Muscle layer of colon (tissue), 2 donors: ENCODE measurements around the gene GRID1.

Experiments
- H3K27ac ChIP-seq: one replicate; pipeline ENCODE4 v1.7.0; 2013; ENCODE audit warnings: low read depth, mild to moderate bottlenecking, low read length, moderate library complexity
- H3K27me3 ChIP-seq, 2 donors: one replicate each; pipeline ENCODE4 v1.7.0; 2013; ENCODE audit warnings: low read length in 2 of 2, mild to moderate bottlenecking in 2 of 2; ENCODE audit not compliant: insufficient read depth in 2 of 2, control insufficient read depth in 1 of 2
- H3K36me3 ChIP-seq: one replicate; pipeline ENCODE4 v1.7.0; 2013; ENCODE audit warnings: mild to moderate bottlenecking, low read length; ENCODE audit not compliant: insufficient read depth
- H3K4me1 ChIP-seq: one replicate; pipeline ENCODE4 v1.7.0; 2013; ENCODE audit warnings: mild to moderate bottlenecking, low read length; ENCODE audit not compliant: insufficient read depth
- H3K4me3 ChIP-seq, 2 donors: one replicate each; pipeline ENCODE4 v1.7.0; 2013; ENCODE audit warnings: low read length in 2 of 2, low read depth in 1 of 2, mild to moderate bottlenecking in 1 of 2, moderate library complexity in 1 of 2
- H3K9ac ChIP-seq: one replicate; pipeline ENCODE4 v1.7.0; 2013; ENCODE audit warnings: low read length
- H3K9me3 ChIP-seq: one replicate; pipeline ENCODE4 v1.7.0; 2013; ENCODE audit warnings: mild to moderate bottlenecking, low read length
- donor health status: abdominal sarcoma.
- donor health status: Adenocarcinoma of cecum.

Gene GRID1

GRCh38 chr10:86374664-86375063, 8.1 kb upstream of the GRID1 start:
- H3K27ac ChIP-seq, result no peak overlapping the region
- no peaks in the 10 kb centered on the region for H3K9me3 ChIP-seq
- no peaks in the 10 kb centered on the region for H3K4me1 ChIP-seq
- no peak overlapping the region for H3K4me3 ChIP-seq
- H3K9ac ChIP-seq, result no peak overlapping the region
- peaks cover 0 to 33% of the 10 kb centered on the region in 2 donors for H3K27me3 ChIP-seq
- no peaks in the 10 kb centered on the region for H3K36me3 ChIP-seq

- H3K9ac ChIP-seq, result no peak overlapping the region
- no peaks in the 10 kb centered on the region for H3K4me1 ChIP-seq
- no peak overlapping the region for H3K27ac ChIP-seq
- no peaks in the 10 kb centered on the region for H3K9me3 ChIP-seq
- H3K27me3 ChIP-seq, result peaks cover 4 to 40% of the 10 kb centered on the region in 2 donors
- H3K36me3 ChIP-seq, result no peaks in the 10 kb centered on the region
- no peak overlapping the region for H3K4me3 ChIP-seq
Observed at GRCh38 chr10:86373828-86374227, 7.2 kb upstream of the GRID1 start.

- H3K9me3 ChIP-seq, result no peaks in the 10 kb centered on the region
- no peak overlapping the region for H3K9ac ChIP-seq
- no peak overlapping the region for H3K4me3 ChIP-seq
- no peak overlapping the region for H3K27ac ChIP-seq
- no peaks in the 10 kb centered on the region for H3K36me3 ChIP-seq
- no peaks in the 10 kb centered on the region for H3K4me1 ChIP-seq
- H3K27me3 ChIP-seq, result peaks cover 10 to 46% of the 10 kb centered on the region in 2 donors
Observed at GRCh38 chr10:86373251-86373650, 6.7 kb upstream of the GRID1 start.

GRCh38 chr10:86372784-86373239, 6.2 kb upstream of the GRID1 start:
- Histone ChIP-seq H3K27me3 (peaks cover 14 to 48% of the 10 kb centered on the region in 2 donors), H3K4me1 (no peaks in the 10 kb centered on the region), H3K9ac (no peak overlapping the region), H3K27ac (no peak overlapping the region), H3K4me3 (no peak overlapping the region), H3K9me3 (no peaks in the 10 kb centered on the region), H3K36me3 (no peaks in the 10 kb centered on the region)

GRCh38 chr10:86372119-86372783, 5.7 kb upstream of the GRID1 start:
- no peak overlapping the region for H3K9ac ChIP-seq
- no peak overlapping the region for H3K27ac ChIP-seq
- peaks cover 19 to 48% of the 10 kb centered on the region in 2 donors for H3K27me3 ChIP-seq
- no peaks in the 10 kb centered on the region for H3K36me3 ChIP-seq
- H3K9me3 ChIP-seq, result no peaks in the 10 kb centered on the region
- H3K4me3 ChIP-seq, result no peak overlapping the region
- H3K4me1 ChIP-seq, result no peaks in the 10 kb centered on the region

- Histone ChIP-seq H3K4me3 (no peak overlapping the region), H3K36me3 (no peaks in the 10 kb centered on the region), H3K27ac (no peak overlapping the region), H3K27me3 (peaks cover 19 to 50% of the 10 kb centered on the region in 2 donors), H3K9me3 (no peaks in the 10 kb centered on the region), H3K9ac (no peak overlapping the region), H3K4me1 (no peaks in the 10 kb centered on the region)
Observed at GRCh38 chr10:86371691-86372090, 5.1 kb upstream of the GRID1 start.

- Histone ChIP-seq H3K36me3 (no peaks in the 10 kb centered on the region), H3K9me3 (no peaks in the 10 kb centered on the region), H3K4me3 (no peak overlapping the region), H3K9ac (no peak overlapping the region), H3K27ac (no peak overlapping the region), H3K4me1 (no peaks in the 10 kb centered on the region), H3K27me3 (peaks cover 19 to 50% of the 10 kb centered on the region in 2 donors)
Observed at GRCh38 chr10:86371116-86371515, 4.5 kb upstream of the GRID1 start.

GRCh38 chr10:86370006-86370585, 3.5 kb upstream of the GRID1 start:
- no peak overlapping the region for H3K27ac ChIP-seq
- H3K9ac ChIP-seq, result no peak overlapping the region
- H3K4me1 ChIP-seq, result peaks cover 3% of the 10 kb centered on the region
- H3K36me3 ChIP-seq, result no peaks in the 10 kb centered on the region
- no peak overlapping the region for H3K4me3 ChIP-seq
- H3K9me3 ChIP-seq, result no peaks in the 10 kb centered on the region
- H3K27me3 ChIP-seq, result peaks cover 19 to 59% of the 10 kb centered on the region in 2 donors

- Histone ChIP-seq H3K4me3 (no peak overlapping the region), H3K9ac (no peak overlapping the region), H3K27ac (no peak overlapping the region), H3K27me3 (peaks cover 22 to 70% of the 10 kb centered on the region in 2 donors), H3K36me3 (no peaks in the 10 kb centered on the region), H3K9me3 (no peaks in the 10 kb centered on the region), H3K4me1 (peaks cover 12% of the 10 kb centered on the region)
Observed at GRCh38 chr10:86368987-86369386, 2.4 kb upstream of the GRID1 start.

GRCh38 chr10:86368046-86368445, 1.5 kb upstream of the GRID1 start:
- Histone ChIP-seq H3K27ac (no peak overlapping the region), H3K36me3 (no peaks in the 10 kb centered on the region), H3K4me1 (peaks cover 16% of the 10 kb centered on the region), H3K27me3 (peaks cover 25 to 78% of the 10 kb centered on the region in 2 donors), H3K9ac (no peak overlapping the region), H3K9me3 (no peaks in the 10 kb centered on the region), H3K4me3 (no peak overlapping the region)

- no peak overlapping the region for H3K27ac ChIP-seq
Observed at GRCh38 chr10:86367152-86367951, 757 bp upstream of the GRID1 start.

More at GRCh38 chr10:86367152-86367951, 757 bp upstream of the GRID1 start:
- Histone ChIP-seq H3K4me1 (peaks cover 16% of the 10 kb centered on the region), H3K27me3 (peaks cover 25 to 74% of the 10 kb centered on the region in 2 donors), H3K4me3 (peak overlapping the region in 1 of 2 donors; percentile 32), H3K9me3 (no peaks in the 10 kb centered on the region), H3K9ac (no peak overlapping the region), H3K36me3 (no peaks in the 10 kb centered on the region)
